BE2C (cell line): Measurements from ENCODE around the gene COG7.

ENCODE experiments used
- DNase-seq: peaks from one replicate; pipeline ENCODE4 v3.0.0-alpha.2; 2020
- H3K27me3 ChIP-seq: fragments of 250-450 bp; sonication (Bioruptor Pico); 2 replicates; pipeline ENCODE4 v1.5.1; 2020; ENCODE audit warnings: mild to moderate bottlenecking
- H3K36me3 ChIP-seq: fragments of 250-450 bp; sonication (Bioruptor Pico); 2 replicates; pipeline ENCODE4 v1.5.1; 2020; ENCODE audit warnings: mild to moderate bottlenecking
- H3K4me1 ChIP-seq: fragments of 250-450 bp; sonication (Bioruptor Pico); 2 replicates; pipeline ENCODE4 v1.5.1; 2020
- H3K4me3 ChIP-seq: 2 replicates; pipeline ENCODE4 v1.5.1; 2011; ENCODE audit warnings: low read depth, low read length
- H3K9me3 ChIP-seq: fragments of 250-450 bp; sonication (Bioruptor Pico); 2 replicates; pipeline ENCODE4 v1.5.1; 2020
- CTCF ChIP-seq: IDR thresholded peaks from 2 replicates; pipeline ENCODE4 v1.5.1; 2012; ENCODE audit warnings: mild to moderate bottlenecking, low read depth, low read length

COG7 gene

DNA sequence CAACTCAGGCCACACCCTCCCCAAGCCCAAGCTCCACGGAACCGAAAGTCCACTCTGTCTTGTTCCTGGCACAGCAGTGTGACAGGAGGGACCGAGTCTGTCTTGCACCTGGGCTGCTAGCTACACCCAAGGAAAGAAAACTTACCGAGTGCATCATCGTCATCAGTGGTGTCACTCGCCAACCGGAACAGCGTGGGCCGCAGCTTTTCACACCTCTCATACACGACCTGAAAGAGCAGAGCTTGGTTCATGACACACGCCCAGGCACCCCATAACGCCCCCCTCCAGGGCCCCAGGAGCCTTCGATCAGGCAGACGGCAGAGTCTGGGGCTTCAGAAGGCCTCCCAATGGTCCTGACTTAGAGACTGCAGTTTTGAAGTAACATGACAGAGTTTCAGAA, 29.8 kb upstream of the COG7 start:
- H3K36me3 ChIP-seq = peaks cover 88% of the 10 kb centered on the region

DNA sequence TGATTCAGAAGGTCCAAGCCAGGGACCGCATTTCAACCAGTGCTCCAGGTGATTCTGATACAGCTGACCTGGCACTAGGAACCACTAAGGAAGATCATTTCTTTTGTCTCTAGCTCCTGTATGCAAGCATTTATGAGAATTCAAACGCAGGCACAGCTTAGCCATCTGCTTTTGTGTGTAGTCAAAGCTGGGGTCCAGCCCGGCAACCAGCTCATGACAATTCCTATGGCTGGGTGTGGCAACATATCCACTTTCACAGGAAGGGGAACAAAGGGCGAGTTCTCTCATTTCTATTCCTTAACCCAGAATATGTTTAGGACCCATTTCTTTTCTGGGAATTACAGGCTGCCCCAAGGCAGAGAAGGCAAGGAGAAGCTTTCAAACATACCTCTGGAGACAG, 27.3 kb upstream of the COG7 start:
- no peaks in the 10 kb centered on the region for H3K4me1 ChIP-seq
- H3K36me3 ChIP-seq = peaks cover 88% of the 10 kb centered on the region
- H3K9me3 ChIP-seq = no peaks in the 10 kb centered on the region
- no peak overlapping the region for H3K4me3 ChIP-seq
- no peaks in the 10 kb centered on the region for H3K27me3 ChIP-seq
- TF ChIP-seq CTCF = no peak
- DNase-seq = no peak

More for the DNA sequence above, 29.8 kb upstream of the COG7 start:
- TF ChIP-seq CTCF = no peak
- Histone ChIP-seq H3K4me3 (no peak overlapping the region), H3K27me3 (no peaks in the 10 kb centered on the region), H3K9me3 (no peaks in the 10 kb centered on the region), H3K4me1 (no peaks in the 10 kb centered on the region)
- no peak for DNase-seq

- DNase-seq = no peak
- Histone ChIP-seq H3K4me3 (no peak overlapping the region), H3K36me3 (peaks cover 86% of the 10 kb centered on the region), H3K4me1 (no peaks in the 10 kb centered on the region), H3K27me3 (no peaks in the 10 kb centered on the region), H3K9me3 (no peaks in the 10 kb centered on the region)
- no peak for TF ChIP-seq CTCF
Measured at GRCh38 chr16:23479138-23479537, 26.1 kb upstream of the COG7 start.

GRCh38 chr16:23478566-23478965, 25.6 kb upstream of the COG7 start:
- no peak for DNase-seq
- H3K4me1 ChIP-seq = no peaks in the 10 kb centered on the region
- TF ChIP-seq CTCF = no peak
- H3K36me3 ChIP-seq = peaks cover 83% of the 10 kb centered on the region
- no peaks in the 10 kb centered on the region for H3K27me3 ChIP-seq
- H3K4me3 ChIP-seq = no peak overlapping the region
- no peaks in the 10 kb centered on the region for H3K9me3 ChIP-seq

- no peaks in the 10 kb centered on the region for H3K27me3 ChIP-seq
- H3K36me3 ChIP-seq = peaks cover 61% of the 10 kb centered on the region
- no peak for DNase-seq
- no peak for TF ChIP-seq CTCF
- H3K4me3 ChIP-seq = no peak overlapping the region
- no peaks in the 10 kb centered on the region for H3K9me3 ChIP-seq
- H3K4me1 ChIP-seq = no peaks in the 10 kb centered on the region
Measured at GRCh38 chr16:23476289-23476688, 23.3 kb upstream of the COG7 start.

- no peak for DNase-seq
- H3K36me3 ChIP-seq = peaks cover 59% of the 10 kb centered on the region
Measured at GRCh38 chr16:23469814-23470213, 16.8 kb upstream of the COG7 start.

More at GRCh38 chr16:23469814-23470213, 16.8 kb upstream of the COG7 start:
- Histone ChIP-seq H3K4me3 (no peak overlapping the region), H3K4me1 (no peaks in the 10 kb centered on the region), H3K27me3 (no peaks in the 10 kb centered on the region), H3K9me3 (no peaks in the 10 kb centered on the region)
- TF ChIP-seq CTCF = no peak
